NK-92 (cell line): ENCODE data around the gene TMEM191B.
"Not testable (repeated sequence)": the region's sequence is repeated elsewhere in the genome, so short reads cannot be mapped to it uniquely, and the experiment has no call there.

Source experiments
- DNase-seq: peaks from one replicate; lab custom pipeline; 2025; ENCODE audit not compliant: unreplicated experiment; lab: John Stamatoyannopoulos, UW

TMEM191B gene

DNA sequence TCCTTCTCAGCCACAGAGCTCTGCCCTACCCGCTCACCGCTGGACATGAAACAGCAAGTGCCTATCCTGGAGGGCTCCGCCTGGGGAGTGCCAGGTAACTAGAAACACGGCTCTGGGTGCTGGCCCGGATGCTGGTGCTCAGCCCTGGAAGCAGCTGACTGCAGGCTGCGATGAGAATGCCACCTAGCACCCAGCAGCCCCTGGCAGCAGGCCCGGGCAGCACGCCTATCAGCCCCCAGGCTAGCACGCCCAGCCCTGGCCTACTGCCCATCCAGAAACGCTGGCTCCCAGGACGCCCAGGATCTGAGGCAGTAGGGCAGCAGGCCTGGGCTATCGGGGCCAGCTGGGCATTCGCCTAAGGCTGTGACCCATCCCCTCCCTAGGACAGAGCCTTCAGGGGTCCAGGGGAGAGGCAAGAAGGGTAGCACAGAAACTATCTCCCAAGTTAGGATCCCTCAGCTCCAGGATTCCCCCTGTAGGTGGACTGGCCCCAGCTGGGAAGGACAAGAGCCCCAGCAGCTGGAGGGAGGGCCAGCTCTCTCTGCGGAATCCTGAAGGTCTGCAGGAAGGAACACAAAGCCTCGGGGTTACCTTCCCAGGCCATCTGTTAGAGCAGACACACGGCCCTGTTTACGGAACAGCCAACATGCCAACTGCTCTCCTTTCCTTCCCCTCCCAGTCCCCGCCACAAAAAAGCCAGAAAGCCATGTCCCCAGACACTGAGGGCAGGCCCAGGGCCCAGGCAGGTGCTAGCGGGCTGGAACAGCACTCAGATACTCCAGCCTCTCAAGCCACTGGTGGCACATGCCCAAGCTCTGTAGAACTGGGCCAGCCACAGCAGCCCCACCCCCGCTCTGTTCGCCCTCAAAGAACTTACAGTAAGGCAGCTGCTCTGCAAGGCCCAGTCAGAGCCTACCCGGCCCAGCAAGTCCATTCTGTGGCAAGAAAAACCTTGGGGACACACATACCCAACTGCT lies 27.0 kb downstream of the TMEM191B start:
- not testable (repeated sequence) for DNase-seq

- not testable (repeated sequence) for DNase-seq
Observed at GRCh38 chr22:18558516-18558915, 30.9 kb downstream of the TMEM191B start.

- not testable (repeated sequence) for DNase-seq
Observed at GRCh38 chr22:18558939-18559338, 31.3 kb downstream of the TMEM191B start.

DNA sequence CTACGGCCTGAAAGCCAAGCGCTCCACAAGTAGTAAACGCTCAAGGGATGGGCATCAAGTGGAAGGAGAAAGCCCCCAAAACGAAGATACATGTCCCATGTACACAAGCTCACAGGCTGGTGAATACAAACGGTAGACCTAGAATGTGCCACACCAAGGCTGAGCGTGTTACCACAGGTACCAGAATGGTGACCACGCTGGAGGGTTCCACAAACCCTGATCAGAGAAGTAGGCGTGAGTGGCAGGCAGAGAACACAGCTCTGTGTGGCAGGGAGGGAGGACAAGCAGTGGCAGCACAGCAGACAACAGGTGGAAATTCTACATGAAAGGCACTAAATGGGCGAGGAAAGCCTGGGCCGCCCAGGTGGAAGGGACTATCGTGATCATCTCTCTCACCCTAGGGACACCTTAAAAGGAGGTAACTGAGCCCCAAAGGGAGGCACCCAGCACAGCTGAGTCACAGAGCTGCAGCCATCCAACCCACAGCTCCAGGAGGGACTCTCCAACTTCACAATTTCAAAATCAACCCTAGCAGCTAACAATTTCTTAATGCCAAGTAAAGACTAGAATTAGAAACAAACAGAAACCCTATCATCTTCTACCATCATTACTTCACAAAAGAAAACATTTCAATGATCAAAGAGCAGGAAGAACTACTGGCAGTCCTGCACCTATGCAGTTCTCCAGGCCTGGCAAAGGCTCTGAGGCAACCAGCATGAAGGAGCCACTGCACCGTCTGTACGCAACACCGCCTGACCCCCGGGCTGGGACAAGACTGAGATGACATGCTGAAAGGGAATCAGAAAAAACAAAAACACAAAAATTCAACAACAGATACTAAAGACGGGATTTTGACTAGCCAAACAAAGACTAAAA lies 32.7 kb downstream of the TMEM191B start:
- not testable (repeated sequence) for DNase-seq

DNA sequence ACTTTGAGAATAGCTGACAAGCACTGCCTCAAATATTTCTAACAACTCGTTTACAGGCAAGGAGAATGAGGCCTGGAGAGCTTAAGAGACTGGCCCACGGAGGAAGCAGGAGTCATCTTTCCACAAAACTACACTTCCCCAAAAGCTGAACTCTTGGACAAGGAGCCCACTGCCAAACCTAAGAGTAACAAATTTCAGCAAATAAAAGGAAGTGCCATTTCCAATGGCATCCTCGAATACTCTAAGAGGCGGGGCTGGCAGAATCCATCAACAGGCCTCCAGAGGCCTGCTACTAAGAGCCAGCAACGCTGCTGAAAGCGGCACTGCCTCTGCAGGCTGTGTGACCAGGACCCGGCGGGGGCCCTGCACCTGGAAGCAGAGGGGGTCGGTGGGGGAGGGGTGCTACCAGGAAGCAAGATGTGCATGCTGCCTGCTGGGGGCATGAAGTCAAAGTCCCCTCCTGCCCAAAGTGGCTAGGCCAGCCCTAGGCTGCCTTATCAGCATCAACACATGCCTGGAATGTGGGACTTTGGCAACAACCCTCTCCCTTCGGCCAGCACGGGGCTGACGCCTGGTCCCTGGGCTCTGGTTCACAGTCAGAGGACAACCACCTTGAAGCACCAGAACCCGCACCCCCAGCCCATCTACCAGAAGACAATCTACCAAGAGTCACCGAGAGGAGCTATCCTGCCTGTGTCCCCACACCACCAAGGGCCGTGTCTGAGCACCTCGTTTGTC lies 43.1 kb downstream of the TMEM191B start:
- not testable (repeated sequence) for DNase-seq

- not testable (repeated sequence) for DNase-seq
Observed at GRCh38 chr22:18573483-18574164, 46.0 kb downstream of the TMEM191B start.

- DNase-seq = not testable (repeated sequence)
Observed at GRCh38 chr22:18574555-18574954, 47.0 kb downstream of the TMEM191B start.

- DNase-seq = not testable (repeated sequence)
Observed at GRCh38 chr22:18575686-18576085, 48.1 kb downstream of the TMEM191B start.

DNA sequence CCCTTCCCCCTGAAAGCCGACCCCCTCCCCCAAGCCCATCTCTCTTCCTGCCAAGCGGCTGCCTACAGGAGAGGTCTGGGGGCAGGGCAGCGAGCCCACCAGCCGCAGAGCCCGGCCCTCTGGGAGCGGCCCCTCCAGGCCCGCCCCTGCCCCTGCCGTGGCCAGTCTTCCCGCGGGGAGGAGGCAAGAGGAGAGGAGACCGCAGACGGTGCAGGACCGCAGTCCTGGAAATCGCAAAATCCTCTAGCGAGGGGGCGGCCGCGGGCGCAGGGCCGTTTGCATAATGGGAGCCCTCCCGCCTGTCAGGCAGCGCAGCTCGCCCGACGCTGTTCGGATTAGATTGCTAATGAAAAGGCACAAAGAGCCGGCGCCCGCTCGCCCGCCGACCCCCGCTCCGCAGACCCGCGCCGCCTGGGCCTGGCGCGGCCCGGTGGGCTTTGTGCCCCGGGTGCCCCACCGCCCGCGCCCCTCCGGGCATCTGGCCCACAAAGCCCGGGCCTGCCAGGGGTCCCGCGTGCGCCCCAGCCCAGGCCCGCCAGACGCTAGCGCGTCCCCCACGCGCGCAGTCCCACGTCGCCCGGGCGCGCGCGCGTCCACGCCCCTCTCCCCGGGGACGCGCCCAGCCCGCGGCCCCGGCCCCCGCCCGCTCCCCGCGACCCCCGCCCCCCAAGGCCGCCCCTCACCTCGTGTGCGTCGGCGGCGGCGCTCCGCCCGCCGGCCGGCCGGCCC lies 49.7 kb downstream of the TMEM191B start:
- DNase-seq = not testable (repeated sequence)

DNA sequence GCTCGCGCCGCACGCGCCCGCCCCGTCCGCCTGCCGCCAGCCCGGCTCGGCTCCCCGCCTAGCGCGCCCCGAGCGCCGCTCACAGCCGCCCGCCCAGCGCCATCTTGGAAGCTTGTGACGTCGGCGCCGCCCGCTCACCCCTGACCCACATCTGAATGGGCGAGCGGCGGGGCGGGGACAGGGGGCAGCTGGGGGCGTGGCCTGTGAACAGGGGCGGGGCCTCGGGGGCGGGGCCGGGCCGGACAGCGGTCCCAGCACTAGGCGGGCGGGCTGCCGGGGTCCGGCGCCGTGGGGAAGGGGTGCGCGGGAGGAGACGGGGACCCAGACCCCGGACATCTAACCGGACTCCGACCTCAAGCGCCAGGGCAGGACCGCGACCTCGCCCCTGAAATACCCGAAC lies 50.2 kb downstream of the TMEM191B start:
- not testable (repeated sequence) for DNase-seq
